UCSD-AML1 (cell line): ENCODE data around the gene SCRN1.
"Not testable (repeated sequence)": the region's sequence is repeated elsewhere in the genome, so short reads cannot be mapped to it uniquely, and the experiment has no call there.

Source experiments
- DNase-seq: peaks from one replicate; lab custom pipeline; 2025; ENCODE audit not compliant: unreplicated experiment; lab: John Stamatoyannopoulos, UW

The SCRN1 gene

GRCh38 chr7:29969738-29970137 is 19.9 kb downstream of the SCRN1 start:
- DNase-seq: no peak

- no peak for DNase-seq
Measured at GRCh38 chr7:29968683-29969395, 20.8 kb downstream of the SCRN1 start.

- DNase-seq: no peak
Measured at GRCh38 chr7:29965030-29965429, 24.6 kb downstream of the SCRN1 start.

GRCh38 chr7:29962035-29962434 is 27.6 kb downstream of the SCRN1 start:
- DNase-seq: no peak

GRCh38 chr7:29961611-29962010 is 28.0 kb downstream of the SCRN1 start:
- DNase-seq: not testable (repeated sequence)

GRCh38 chr7:29958667-29959358 is 30.8 kb downstream of the SCRN1 start:
- no peak for DNase-seq

GRCh38 chr7:29957521-29958310 is 31.9 kb downstream of the SCRN1 start:
- no peak for DNase-seq

GRCh38 chr7:29956487-29956836 is 33.1 kb downstream of the SCRN1 start:
- DNase-seq: no peak

GRCh38 chr7:29955799-29956486 is 33.7 kb downstream of the SCRN1 start:
- DNase-seq: peak; percentile 56

- DNase-seq: no peak
Measured at GRCh38 chr7:29955075-29955792, 34.4 kb downstream of the SCRN1 start.

GRCh38 chr7:29953726-29954347 is 35.8 kb downstream of the SCRN1 start:
- no peak for DNase-seq

GRCh38 chr7:29951206-29951605 is 38.4 kb downstream of the SCRN1 start:
- DNase-seq: no peak

GRCh38 chr7:29950480-29950879 is 39.1 kb downstream of the SCRN1 start:
- no peak for DNase-seq

GRCh38 chr7:29948587-29948986 is 41.0 kb downstream of the SCRN1 start:
- DNase-seq: no peak

- DNase-seq: peak; percentile 12
Measured at GRCh38 chr7:29946428-29947186, 43.0 kb downstream of the SCRN1 start.

GRCh38 chr7:29945259-29945809 is 44.3 kb downstream of the SCRN1 start:
- no peak for DNase-seq

GRCh38 chr7:29940199-29940598 is 49.4 kb downstream of the SCRN1 start:
- DNase-seq: no peak

- no peak for DNase-seq
Measured at GRCh38 chr7:29937132-29937531, 52.5 kb downstream of the SCRN1 start.

- no peak for DNase-seq
Measured at GRCh38 chr7:29935111-29935510, 54.5 kb downstream of the SCRN1 start.
